HG03280 (cell line): Measurements from ENCODE around the gene BLVRB.
"Not testable (repeated sequence)": the region's sequence is repeated elsewhere in the genome, so short reads cannot be mapped to it uniquely, and the experiment has no call there.

Experiments
- ATAC-seq: cut with Tn5 transposase; IDR thresholded peaks from one replicate; pipeline ENCODE4 v1.9.1; 2021; ENCODE audit warnings: mild to moderate bottlenecking, moderate library complexity; ENCODE audit not compliant: unreplicated experiment

BLVRB gene

GRCh38 chr19:40410030-40410389, 55.5 kb downstream of the BLVRB start:
- ATAC-seq = no peak

- not testable (repeated sequence) for ATAC-seq
Measured at GRCh38 chr19:40408598-40408925, 57.0 kb downstream of the BLVRB start.

- ATAC-seq = no peak
Measured at GRCh38 chr19:40407714-40408597, 57.6 kb downstream of the BLVRB start.

GRCh38 chr19:40403262-40403984, 62.1 kb downstream of the BLVRB start:
- ATAC-seq = peak; percentile 81

GRCh38 chr19:40400559-40400958, 65.0 kb downstream of the BLVRB start:
- ATAC-seq = no peak

- ATAC-seq = no peak
Measured at GRCh38 chr19:40398417-40399131, 67.0 kb downstream of the BLVRB start.
